Renal pelvis (tissue), 3 donors: ENCODE results near the gene CCNE1. TPM values are rescaled to one million over a fixed set of nuclear protein-coding genes. Genes with fewer than 3 reads are reported as not detected.

ENCODE experiments used
- polyA plus RNA-seq, 3 donors: library from polyadenylated mRNA; unstranded; fragments of 120-200 nt; gene quantifications; one replicate each; pipeline ENCODE4 v1.2.1, GENCODE V29; 2013; ENCODE audit not compliant: insufficient read length in 3 of 3

CCNE1 gene
- polyA plus RNA-seq, 3 donors, result 8.8 to 9.9 (median 9.7) TPM

Other genes with a start within 250 kb of the CCNE1 start
- 10 to 100 TPM; 68.8 to 72.7 (median 70.4) TPM for gene POP4, start 205.7 kb upstream of the CCNE1 start, polyA plus RNA-seq
- 1 to 10 TPM; 1.4 to 2.2 (median 2.1) TPM for gene PLEKHF1, start 146.5 kb upstream of the CCNE1 start, polyA plus RNA-seq
- 10 to 100 TPM; 22.4 to 33.5 (median 27.6) TPM for gene C19orf12, start 96.7 kb upstream of the CCNE1 start, polyA plus RNA-seq
- gene URI1, start 130.2 kb downstream of the CCNE1 start, polyA plus RNA-seq, result 100 to 1,000 TPM in 2 of 3 donors, 10 to 100 TPM in 1; 85.8 to 112 (median 104) TPM